Mucosa of rectum (tissue), 2 donors: Measurements from ENCODE around the gene PPM1G.

Source experiments
- H3K27ac ChIP-seq, 2 donors: one replicate each; pipeline ENCODE4 v1.7.0; 2013; ENCODE audit warnings: inconsistent platforms in 2 of 2, low read depth in 2 of 2, low read length in 2 of 2
- H3K27me3 ChIP-seq, 2 donors: one replicate each; pipeline ENCODE4 v1.7.0; 2013; ENCODE audit warnings: low read length in 2 of 2; ENCODE audit not compliant: control insufficient read depth in 2 of 2, insufficient read depth in 2 of 2
- H3K36me3 ChIP-seq, 2 donors: one replicate each; pipeline ENCODE4 v1.7.0; 2013; ENCODE audit warnings: low read length in 2 of 2; ENCODE audit not compliant: control insufficient read depth in 2 of 2, insufficient read depth in 2 of 2
- H3K4me1 ChIP-seq, 2 donors: one replicate each; pipeline ENCODE4 v1.7.0; 2013; ENCODE audit warnings: low read length in 2 of 2, mild to moderate bottlenecking in 1 of 2; ENCODE audit not compliant: control insufficient read depth in 2 of 2, insufficient read depth in 2 of 2
- H3K4me3 ChIP-seq, 2 donors: one replicate each; pipeline ENCODE4 v1.7.0; 2013; ENCODE audit warnings: low read length in 2 of 2
- H3K9ac ChIP-seq, 2 donors: one replicate each; pipeline ENCODE4 v1.7.0; 2013; ENCODE audit warnings: low read length in 2 of 2, low read depth in 1 of 2, mild to moderate bottlenecking in 1 of 2
- H3K9me3 ChIP-seq, 2 donors: one replicate each; pipeline ENCODE4 v1.7.0; 2013; ENCODE audit warnings: low read length in 2 of 2; ENCODE audit not compliant: control insufficient read depth in 2 of 2
- donor health status: healthy.
- donor health status: Normal muscosa, but diverticular disease.

Gene PPM1G

DNA sequence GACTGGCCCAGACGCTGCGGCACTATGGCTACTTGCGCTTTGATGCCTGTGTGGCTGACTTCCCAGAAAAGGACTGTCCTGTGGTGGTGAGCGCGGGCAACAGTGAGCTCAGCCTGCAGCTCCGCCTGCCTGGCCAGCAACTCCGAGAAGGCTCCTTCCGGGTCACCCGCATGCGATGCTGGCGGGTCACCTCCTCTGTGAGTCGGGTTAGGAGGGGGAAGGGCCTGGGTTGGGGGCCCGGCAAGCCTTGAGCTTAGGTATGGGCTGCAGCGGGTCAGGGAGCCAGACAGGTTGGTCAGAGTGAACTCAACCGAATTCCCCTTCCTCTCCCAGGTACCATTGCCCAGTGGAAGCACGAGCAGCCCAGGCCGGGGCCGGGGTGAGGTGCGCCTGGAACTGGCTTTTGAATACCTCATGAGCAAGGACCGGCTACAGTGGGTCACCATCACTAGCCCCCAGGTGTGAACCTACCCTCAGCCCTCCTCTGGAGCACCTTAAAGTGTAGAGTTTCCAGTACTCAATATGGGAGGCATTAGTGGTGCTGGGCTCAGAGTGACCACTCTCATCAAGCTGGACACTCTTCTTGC is 33.8 kb downstream of the PPM1G start:
- Histone ChIP-seq H3K4me3 (no peak overlapping the region), H3K9me3 (no peaks in the 10 kb centered on the region), H3K27me3 (no peaks in the 10 kb centered on the region), H3K27ac (no peak overlapping the region), H3K9ac (no peak overlapping the region), H3K4me1 (peaks cover 34 to 38% of the 10 kb centered on the region in 2 donors), H3K36me3 (peaks cover 53 to 55% of the 10 kb centered on the region in 2 donors)

DNA sequence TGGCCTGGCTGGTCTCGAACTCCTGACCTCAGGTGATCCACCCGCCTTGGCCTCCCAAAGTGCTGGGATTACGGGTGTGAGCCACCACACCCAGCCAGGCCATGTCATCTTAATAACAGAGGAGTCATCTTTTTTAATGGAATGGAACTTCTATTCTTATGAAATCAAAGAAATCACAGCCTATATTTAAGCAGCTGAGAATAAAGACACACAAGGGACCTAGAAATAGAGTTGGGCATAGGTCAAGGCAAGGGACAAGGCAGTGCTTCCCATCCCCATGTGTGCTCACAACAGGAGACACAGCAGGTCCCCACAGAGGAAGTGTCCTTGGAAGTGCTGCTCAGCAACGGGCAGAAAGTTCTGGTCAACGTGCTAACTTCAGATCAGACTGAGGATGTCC is 35.8 kb downstream of the PPM1G start:
- Histone ChIP-seq H3K36me3 (peaks cover 52 to 55% of the 10 kb centered on the region in 2 donors), H3K27ac (no peak overlapping the region), H3K27me3 (no peaks in the 10 kb centered on the region)

DNA sequence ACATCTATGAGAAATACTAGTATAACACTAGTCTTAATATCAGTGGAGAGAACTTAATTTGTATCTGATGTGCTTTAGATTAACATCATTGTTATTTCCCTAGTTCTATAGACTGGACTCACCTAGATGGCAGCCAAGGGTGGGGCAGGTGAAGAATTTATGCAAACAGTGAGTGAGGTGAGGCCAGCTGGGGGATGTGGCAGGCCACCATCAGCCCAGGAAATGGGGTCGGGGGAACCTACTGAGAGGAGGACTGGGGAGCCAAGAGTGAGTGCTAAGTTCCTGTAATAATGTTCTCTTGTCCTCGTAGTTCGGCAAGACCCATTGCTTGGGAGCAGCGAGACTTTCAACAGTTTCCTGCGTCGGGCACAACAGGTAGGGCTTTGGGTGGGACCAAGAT is 36.5 kb downstream of the PPM1G start:
- Histone ChIP-seq H3K27me3 (no peaks in the 10 kb centered on the region), H3K4me1 (peaks cover 29 to 34% of the 10 kb centered on the region in 2 donors), H3K4me3 (no peak overlapping the region), H3K36me3 (peaks cover 55% of the 10 kb centered on the region in 2 donors), H3K9me3 (no peaks in the 10 kb centered on the region), H3K27ac (no peak overlapping the region), H3K9ac (no peak overlapping the region)

More for the DNA sequence above, 35.8 kb downstream of the PPM1G start:
- Histone ChIP-seq H3K4me3 (no peak overlapping the region), H3K4me1 (peaks cover 32 to 34% of the 10 kb centered on the region in 2 donors), H3K9ac (no peak overlapping the region), H3K9me3 (no peaks in the 10 kb centered on the region)

DNA sequence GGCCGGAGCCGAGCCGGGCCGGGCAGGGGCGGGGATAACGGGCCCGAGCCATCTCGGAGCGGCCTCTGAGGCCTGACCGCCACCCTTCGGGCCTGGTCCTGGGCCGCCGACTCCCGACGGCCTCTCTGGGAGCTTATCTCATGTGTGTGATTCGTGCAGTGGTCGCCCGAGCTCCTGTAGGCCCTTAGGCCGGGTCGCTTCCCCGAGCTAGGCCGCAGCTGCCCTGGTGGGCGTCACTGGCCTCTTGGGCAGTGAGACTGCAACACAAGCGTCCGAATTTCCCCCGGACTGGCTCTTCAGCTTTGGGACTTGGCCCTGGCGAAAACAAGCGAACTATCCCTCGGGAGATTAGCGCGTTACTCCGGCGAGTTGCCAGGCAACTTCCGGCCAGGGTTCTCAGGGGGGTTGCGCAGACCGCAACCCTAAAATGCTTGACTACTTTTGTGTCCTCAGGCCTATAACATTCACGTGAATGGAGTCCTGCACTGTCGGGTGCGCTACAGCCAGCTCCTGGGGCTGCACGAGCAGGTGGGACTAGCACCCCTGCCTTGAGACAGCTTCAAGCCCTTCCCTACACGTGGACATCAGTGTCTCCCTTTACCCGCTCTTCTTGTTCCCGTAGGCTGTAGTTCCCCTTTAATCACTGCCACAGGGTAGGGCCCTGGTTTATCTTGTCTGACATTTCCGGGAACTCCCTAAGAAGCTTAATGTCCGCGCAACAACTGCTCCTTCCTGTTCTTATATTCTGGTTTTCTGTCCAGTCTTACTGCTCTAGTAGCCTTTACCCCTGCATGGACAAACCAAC is 38.4 kb downstream of the PPM1G start:
- no peaks in the 10 kb centered on the region for H3K27me3 ChIP-seq
- no peaks in the 10 kb centered on the region for H3K9me3 ChIP-seq
- peak overlapping the region; percentile 81 to 90 for H3K27ac ChIP-seq
- H3K9ac ChIP-seq, result peak overlapping the region; percentile 85 to 97
- H3K4me3 ChIP-seq, result peak overlapping the region; percentile 94 to 96
- H3K4me1 ChIP-seq, result peaks cover 29 to 31% of the 10 kb centered on the region in 2 donors
- H3K36me3 ChIP-seq, result peaks cover 55 to 56% of the 10 kb centered on the region in 2 donors

DNA sequence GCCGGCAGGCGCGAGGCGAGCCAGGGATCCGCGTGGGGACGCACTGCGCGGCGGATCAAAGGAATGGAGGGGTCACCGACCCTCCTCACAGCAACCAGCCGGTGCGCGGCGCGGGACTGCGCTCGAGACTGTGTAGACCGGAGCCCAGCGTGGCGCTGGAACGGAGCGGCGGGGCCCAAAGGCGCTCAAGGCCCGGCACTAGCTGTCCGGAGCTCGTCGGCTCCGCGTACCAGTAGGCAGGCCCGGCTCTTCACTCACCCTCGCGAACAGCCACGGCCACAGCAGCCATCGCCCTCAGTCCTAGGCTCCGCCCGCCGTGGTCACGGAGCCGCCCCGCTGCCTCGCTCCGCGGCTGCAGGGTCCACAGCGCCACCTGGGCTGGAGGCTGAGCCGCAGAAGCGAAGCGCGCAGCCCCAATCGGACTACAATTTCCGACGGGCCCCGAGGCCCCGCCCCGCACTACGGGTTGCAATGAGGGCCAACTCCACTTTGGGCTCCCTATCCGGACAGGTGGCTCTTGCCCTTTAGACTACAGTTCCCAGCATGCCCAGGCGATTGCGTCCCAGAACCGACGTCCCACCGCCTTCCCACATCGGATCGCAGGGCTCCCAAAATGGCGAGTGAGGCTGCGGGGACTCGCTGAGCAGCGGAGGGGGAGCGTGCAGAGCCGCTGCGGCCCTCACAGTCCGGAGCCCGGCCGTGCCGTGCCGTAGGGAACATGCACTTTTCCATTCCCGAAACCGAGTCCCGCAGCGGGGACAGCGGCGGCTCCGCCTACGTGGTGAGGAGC is 39.2 kb downstream of the PPM1G start, which contains the start of the genes EIF2B4 and SNX17:
TSS of gene EIF2B4 (minus strand) at position 313 of the 790 bp plus-strand sequence. CDS start at position 289, 24 bp downstream.
TSS of gene SNX17 (plus strand) at position 591 of the 790 bp plus-strand sequence. CDS start at position 719, 128 bp downstream.
- H3K9me3 ChIP-seq, result no peaks in the 10 kb centered on the region
- H3K4me1 ChIP-seq, result peaks cover 29 to 31% of the 10 kb centered on the region in 2 donors
- H3K27ac ChIP-seq, result peak within 1 kb of the TSS; percentile 91 to 93
- peak within 1 kb of the TSS; percentile 97 for H3K9ac ChIP-seq
- H3K27me3 ChIP-seq, result no peaks in the 10 kb centered on the region
- H3K36me3 ChIP-seq, result peaks cover 53 to 54% of the 10 kb centered on the region in 2 donors
- H3K4me3 ChIP-seq, result peak within 1 kb of the TSS; percentile 94 to 96

DNA sequence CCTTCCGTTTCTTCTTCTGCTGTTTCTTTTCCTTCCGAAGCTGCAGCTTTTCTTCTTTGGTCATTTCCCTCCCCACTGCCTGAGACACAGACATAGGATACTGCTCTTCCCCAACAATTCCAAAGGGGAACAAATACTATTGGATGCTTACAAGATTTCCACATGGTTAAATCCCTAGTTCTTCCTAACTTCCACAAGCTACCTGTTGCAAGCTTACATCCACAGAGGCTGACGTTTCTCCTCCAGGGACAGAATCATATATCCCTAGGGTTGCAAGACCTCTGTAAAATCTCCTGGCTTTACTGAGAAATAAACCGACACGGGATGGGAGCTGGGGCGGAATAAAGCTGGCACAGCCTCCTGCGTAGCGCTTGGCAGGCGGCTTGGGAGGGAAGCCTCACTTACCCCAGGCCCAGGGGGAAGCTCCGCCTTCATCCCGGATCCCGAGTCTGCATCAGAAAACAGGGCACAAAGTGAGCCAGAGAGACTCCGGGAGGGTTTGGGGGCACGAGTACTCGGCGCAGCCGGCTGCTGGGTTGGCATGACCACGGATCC is 39.8 kb downstream of the PPM1G start:
- Histone ChIP-seq H3K4me3 (peak overlapping the region; percentile 94 to 96), H3K27ac (peak overlapping the region; percentile 91 to 93), H3K36me3 (peaks cover 50 to 51% of the 10 kb centered on the region in 2 donors), H3K9ac (peak overlapping the region; percentile 97), H3K4me1 (peaks cover 29 to 31% of the 10 kb centered on the region in 2 donors), H3K9me3 (no peaks in the 10 kb centered on the region), H3K27me3 (no peaks in the 10 kb centered on the region)

DNA sequence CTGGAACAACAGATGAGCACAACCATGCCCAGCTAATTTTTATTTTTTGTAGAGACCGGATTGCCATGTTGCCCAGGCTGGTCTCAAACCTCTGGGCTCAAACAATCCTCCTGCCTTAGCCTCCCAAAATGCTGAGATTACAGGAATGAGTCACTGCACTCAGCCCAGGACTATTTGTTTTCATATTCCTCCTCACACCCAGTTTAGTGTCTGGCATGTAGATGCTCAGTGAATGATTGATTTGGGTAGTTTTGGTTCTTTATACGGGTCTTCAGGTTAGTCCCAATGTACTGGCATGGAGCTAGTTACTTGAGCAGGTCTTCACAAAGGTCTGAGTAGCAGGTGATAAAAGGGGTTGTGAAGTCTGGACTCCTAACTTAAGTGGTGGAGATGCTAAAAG is 45.5 kb downstream of the PPM1G start:
- Histone ChIP-seq H3K27me3 (no peaks in the 10 kb centered on the region), H3K36me3 (peaks cover 42 to 45% of the 10 kb centered on the region in 2 donors), H3K4me3 (no peak overlapping the region), H3K9me3 (no peaks in the 10 kb centered on the region), H3K27ac (no peak overlapping the region), H3K9ac (no peak overlapping the region), H3K4me1 (peaks cover 2 to 3% of the 10 kb centered on the region in 2 donors)

DNA sequence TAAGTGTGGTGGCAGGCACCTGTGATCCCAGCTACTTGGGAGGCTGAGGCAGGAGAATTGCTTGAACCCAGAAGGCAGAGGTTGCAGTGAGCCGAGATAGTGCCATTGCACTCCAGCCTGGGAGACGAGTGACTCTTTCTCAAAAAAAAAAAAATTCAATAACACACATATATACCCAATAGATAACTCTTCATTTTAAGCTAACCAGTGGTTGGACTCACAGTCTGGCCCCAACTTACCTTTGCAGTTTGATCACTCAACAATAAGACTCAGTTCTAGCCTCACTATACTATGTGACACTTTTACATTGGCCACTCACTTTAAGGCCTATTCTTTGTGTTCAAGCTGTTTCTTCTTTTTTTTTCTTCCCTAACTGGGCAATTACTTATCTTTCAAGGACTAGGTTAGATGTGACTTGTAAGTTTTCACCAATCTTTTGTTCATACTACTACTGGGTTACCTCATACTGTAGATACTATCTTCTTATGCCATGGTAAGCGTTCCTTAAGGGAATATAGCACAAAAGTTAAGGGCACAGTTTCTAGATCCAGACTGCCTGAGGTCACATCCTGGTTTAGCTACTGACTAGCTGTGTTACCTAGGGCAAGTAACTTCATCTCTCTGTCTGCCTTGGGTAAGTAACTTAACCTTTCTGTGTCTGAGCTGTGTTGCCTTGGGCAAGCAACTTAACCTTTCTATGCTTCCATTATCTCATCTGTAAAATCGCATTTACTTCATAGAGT is 46.5 kb downstream of the PPM1G start:
- H3K27me3 ChIP-seq, result no peaks in the 10 kb centered on the region
- no peak overlapping the region for H3K27ac ChIP-seq
- no peak overlapping the region for H3K9ac ChIP-seq
- no peak overlapping the region for H3K4me3 ChIP-seq
- no peaks in the 10 kb centered on the region for H3K4me1 ChIP-seq
- peaks cover 34 to 39% of the 10 kb centered on the region in 2 donors for H3K36me3 ChIP-seq
- H3K9me3 ChIP-seq, result no peaks in the 10 kb centered on the region
